GM19328 (cell line): ENCODE data around the gene LTV1.
A peak's percentile ranks its signal among the peaks of the same experiment; 100 is the strongest.

Experiments used
- ATAC-seq: cut with Tn5 transposase; IDR thresholded peaks from one replicate; pipeline ENCODE4 v1.9.1; 2021; ENCODE audit warnings: mild to moderate bottlenecking, moderate library complexity; ENCODE audit not compliant: unreplicated experiment

The LTV1 gene

DNA sequence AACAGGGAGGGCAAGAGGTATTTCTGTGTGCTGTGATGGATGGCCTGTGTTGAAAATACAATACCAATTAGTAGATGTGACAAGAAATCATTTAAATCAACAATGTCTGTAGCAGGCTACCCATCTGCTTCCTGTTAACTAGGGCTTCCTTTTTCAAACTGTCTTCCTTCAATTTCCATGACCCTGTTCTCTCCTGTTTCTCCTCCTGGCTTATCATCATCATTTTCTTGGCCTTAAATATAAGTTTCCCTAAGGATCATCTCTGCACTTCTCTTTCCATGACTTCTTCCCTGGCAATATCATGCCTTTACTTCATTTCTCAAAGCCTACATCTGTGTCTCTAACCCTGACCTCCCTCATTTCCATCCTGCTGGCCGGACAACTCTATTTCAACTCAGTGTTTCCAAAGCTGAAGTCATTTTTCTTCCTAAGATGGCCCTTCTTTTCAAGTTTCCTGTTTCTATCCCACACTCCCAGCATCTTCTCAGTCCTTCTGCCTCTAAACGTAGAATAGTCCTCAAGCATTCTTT lies 39.3 kb downstream of the LTV1 start:
- no peak for ATAC-seq

DNA sequence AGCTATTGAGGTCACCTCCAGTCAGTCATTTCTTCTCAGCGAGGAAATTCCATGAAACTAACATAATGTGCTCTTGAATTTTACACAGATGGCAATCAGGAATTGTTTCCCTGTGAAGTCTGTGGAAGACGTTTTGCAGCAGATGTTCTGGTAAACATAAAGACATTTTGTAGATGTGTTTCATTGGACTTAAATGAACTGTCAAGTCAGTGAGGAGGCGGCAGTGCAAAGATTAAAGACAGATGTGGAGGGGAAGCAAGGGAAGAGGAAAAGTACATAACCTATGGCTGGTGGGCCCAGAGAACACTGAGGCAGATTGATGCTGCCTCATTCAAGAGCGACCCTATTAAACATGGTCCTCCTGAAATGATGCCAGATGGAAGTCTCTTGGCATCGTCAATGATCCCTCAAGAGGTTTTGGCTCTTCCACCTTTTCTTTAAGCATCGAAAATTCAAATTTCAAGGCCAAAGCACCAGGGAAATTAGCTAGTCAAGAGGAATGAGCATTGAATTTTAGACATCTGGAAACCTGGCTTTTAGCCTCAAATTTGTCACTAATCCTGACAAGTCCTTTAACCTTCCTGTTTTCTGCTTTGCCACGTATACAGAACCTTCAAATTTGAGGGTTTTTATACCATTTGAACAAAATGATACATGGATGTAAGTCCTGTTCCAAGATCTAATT lies 41.2 kb downstream of the LTV1 start:
- ATAC-seq, result no peak

DNA sequence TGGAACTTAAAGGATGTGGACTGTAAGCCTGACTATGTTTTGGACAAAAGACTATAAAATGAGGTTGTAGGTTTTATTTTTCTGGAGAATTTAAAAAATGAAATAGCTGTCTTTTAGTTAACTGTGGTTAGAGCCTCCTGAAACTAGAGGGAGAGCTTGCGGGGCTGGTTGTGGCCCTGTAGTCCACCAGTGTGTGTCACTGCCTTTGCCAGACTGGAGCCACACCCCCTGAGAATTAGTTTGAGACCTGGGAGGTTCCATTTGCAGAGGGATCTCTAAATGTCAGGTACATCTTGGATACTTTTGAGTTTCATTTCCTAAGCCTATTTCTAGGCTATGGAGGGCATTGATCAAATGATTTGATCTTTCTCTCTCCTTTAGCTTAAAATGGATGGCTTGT lies 42.0 kb downstream of the LTV1 start:
- no peak for ATAC-seq

DNA sequence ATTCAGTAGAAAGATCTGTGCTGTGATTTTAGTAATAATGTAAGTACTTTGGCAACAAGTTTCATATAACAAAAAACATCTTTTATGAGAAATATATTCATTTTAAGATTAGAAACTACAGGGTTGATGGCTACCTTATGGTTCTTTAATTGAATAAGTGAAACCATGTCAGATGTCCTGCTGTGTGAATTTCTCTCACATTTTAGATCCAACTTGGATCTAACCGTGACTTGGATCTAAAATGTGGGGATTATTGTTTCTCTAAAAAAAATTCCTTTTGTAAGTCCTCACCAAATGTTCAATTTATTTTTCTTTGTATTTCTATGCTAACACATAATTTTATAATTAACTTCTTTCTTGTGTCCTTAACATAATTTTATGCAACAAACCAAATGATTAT lies 51.5 kb downstream of the LTV1 start:
- ATAC-seq, result no peak

DNA sequence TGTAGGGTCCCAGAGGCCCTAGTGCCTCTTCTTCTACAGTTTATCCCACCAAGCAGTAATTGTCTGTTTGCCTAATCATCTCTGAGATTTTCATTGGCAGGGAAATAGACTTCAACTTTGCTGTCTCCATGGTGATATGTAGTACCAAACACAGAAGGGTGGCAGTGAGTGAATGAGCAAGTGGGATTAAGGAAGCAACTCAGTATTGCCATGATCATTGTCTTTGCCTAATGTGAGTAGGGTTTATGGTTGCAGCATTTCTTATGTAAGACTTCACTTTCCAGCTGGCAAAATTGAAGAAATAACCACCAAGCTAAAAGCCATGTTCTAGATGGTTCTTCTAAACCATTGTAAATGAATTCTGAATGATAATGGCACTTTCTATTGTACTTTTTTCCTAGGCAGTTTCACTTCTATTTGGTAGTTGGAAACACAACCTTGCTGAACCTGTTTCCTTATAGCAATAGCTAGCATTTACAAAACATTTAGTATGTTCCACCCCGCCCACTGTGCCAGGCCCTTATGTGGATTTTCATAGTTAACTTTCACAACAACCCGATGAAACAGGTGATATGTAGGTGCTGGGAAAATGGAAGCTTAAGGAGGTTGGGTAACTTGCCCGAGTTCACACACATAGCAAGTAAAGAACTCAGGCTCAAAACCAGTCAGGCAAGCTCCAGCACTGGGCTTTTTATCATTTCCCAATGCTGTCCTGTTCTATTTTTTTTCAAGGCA lies 53.2 kb downstream of the LTV1 start:
- no peak for ATAC-seq

DNA sequence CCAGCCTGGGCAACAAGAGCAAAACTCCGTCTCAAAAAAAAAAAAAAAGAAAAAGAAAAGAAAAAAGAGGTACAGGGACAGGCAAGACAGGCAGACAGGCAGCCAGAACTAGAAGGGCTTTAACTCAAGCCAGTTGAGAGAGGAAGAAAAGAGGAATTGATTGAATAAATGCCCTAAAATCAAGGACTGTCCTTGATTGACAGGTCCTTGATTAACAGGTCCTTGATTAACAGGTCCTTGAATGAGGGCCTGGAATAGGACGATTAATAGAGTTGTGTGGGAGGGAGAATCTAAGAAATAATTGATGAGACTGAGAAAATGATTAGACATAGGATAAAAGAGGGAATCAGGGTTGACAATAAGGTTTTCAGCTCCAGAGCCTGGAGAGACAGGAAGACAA lies 57.2 kb downstream of the LTV1 start:
- no peak for ATAC-seq

DNA sequence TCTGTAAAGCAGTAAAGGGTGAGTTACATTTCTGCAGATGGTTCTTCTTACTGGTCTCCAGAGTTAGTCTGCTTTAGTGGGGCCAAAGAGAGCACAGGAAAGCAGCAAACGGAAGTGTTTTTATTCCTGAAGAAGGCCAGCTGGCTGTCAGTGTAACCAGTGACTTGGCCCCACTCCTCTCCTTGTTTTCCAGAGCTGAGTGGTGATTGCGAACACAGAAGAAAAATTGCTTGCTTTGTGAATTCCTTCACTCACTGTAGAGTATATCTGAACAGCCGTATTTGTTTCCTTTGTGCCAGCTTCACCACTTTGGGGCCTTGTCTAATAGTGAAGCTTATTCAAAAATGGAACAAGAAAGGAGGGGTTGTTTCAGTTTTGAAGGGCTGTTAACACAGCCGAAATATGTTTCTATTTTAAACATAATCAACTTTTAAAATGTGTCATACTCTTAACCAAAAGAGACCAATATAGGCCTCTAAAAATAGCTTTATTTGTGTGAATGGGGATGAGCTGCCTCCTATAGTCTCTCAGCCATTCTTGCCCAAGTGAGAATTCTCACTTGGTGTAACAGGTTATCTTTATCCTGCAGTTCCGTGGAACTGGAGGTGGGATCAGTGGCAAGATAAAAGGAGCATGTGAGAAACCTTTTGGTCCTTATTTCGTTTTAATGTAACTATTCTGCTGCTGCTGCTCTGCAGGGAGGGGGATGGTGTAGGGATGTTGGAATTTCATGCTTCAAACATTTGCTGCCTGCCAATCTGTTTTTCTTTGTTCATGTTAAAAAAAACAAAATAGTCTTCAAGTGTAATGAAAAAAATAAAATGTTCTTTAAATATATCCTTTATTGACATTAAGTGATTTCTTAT lies 59.0 kb downstream of the LTV1 start:
- ATAC-seq, result peak; percentile 92

DNA sequence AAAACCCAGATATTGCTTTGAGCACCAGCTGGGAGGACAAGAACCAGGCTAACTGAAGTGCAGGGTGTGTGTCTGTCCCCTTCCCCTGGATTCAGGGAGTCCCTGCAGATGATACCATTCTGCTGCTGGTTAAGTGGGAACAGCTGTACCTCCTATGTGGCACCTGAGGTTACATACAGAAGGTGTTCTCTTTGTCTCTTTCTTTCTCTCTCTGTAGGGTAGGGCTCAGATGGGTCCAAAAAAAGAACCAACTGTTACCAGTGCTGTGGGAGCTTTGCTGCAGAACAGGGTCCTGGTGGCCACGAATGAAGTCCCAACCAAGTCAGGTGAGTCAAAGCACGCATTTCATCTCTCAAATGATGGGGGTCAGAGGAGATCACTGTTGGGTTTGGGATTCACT lies 59.7 kb downstream of the LTV1 start:
- no peak for ATAC-seq

DNA sequence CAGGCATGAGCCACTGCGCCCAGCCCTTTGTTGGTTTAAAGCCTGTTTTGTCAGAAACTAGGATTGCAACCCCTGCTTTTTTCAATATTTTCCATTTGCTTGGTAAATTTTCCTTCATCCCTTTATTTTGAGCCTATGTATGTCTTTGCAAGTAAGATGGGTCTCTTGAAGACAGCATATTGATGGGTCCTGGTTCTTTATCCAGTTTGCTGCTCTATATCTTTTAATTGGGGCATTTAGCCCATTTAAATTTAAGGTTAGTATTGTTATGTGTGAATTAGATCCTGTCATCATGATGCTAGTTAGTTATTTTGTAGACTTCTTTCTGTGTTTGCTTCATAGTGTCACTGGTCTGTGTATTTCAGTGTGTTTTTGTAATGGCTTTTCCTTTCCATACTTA lies 67.9 kb downstream of the LTV1 start:
- ATAC-seq, result no peak

DNA sequence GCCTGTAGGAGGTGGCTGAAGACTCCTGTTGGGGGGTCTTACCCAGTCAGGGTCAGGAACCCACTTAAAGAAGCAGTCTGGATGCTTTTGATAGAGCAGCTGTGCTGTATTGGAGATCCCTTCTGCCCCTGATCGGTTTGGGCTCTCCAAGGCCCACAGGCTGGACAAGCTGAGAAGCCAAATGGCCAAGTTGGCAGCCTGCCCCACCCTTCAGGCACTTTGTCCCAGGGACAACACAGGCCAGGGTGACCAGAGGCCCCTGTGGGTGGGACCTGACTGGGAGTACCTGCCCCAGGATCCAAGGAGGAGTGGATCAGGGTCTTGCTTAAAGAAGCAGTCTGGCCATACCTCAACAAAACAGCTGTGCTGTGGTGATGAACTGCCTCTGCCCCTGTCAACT lies 69.5 kb downstream of the LTV1 start:
- ATAC-seq, result no peak
